Measurements from ENCODE around the gene CLEC11A. TPM values are rescaled to one million over a fixed set of nuclear protein-coding genes. Genes with fewer than 3 reads are reported as not detected.

Gene CLEC11A, protein sequence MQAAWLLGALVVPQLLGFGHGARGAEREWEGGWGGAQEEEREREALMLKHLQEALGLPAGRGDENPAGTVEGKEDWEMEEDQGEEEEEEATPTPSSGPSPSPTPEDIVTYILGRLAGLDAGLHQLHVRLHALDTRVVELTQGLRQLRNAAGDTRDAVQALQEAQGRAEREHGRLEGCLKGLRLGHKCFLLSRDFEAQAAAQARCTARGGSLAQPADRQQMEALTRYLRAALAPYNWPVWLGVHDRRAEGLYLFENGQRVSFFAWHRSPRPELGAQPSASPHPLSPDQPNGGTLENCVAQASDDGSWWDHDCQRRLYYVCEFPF
- 2.8 TPM for total RNA-seq

DNA sequence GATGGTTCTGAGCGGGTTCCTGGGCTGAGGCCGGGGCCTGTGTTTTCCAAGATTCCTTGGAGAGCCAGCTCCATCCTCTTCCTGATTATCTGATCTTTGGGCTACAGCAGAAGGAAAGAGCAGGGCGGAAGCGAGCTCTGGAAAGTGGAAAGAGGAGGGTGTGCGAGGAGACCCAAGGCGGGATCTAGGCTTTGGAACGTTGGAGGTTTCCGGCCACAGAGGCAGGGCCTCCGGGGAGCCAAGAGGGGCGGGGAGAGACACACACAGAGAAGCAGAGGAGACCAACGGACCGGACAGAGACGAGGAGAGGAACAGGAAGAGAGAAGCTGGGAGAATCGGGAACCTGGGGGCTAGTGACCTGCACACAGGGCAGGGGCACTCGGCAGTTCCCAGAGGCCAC lies at the start of gene CLEC11A:
Gene CLEC11A, plus strand, starts transcription at position 296 of the 400 bp plus-strand sequence. CDS start 162 bp downstream, outside the sequence.
- DNase-seq (ENCODE audit: low spot score) = no peak

DNA sequence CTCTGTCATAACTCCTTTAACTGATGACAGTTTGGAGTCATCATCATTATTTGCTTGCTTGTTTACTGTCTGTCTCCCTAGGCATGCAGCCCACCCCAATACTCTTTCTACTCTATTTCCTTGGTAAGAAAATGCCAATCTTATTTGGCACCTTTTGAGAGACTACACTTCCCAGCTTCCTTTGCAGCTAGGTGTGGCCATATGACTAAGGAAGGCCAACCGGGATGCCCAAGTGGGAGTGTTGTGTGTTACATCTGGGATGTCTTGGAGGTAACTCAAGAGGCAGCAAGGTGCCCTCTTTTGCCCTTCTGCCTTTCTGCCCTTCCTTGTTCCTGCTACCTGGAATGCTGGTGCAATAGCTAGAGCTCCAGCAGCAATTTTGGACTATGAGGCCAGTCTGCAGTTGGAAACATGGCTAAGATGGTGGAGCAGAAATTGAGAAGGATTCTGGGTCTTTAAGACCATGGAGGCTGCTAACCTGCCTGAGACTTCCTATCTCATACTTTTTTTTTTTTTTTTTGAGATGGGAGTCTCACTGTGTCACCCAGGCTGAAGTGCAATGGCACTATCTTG lies 46.5 kb upstream of the CLEC11A start:
- no peak for ATAC-seq
- no peak for DNase-seq (ENCODE audit: low spot score)

More for the DNA sequence above, at the start of gene CLEC11A:
- no peak for ATAC-seq

DNA sequence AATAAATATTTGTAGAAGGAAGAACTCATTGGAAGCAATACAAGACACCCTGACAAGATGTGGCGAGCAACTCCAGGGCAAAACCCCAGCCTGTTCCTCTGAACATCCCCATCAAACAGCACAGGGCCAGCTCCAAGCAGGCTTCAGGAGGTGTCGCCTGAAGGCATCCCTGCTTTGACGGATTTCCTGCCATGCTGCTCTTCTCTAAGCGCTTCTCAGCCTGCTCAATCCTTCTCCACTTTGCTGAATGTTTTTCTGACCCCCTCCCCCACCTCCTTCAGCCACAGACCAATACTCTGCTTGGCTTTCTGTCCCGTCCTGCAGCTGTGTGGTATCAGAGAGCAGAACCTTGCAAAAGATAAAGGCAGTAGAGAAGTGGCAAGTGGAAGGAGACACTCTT lies 45.5 kb upstream of the CLEC11A start:
- no peak for DNase-seq (ENCODE audit: low spot score)
- no peak for ATAC-seq

DNA sequence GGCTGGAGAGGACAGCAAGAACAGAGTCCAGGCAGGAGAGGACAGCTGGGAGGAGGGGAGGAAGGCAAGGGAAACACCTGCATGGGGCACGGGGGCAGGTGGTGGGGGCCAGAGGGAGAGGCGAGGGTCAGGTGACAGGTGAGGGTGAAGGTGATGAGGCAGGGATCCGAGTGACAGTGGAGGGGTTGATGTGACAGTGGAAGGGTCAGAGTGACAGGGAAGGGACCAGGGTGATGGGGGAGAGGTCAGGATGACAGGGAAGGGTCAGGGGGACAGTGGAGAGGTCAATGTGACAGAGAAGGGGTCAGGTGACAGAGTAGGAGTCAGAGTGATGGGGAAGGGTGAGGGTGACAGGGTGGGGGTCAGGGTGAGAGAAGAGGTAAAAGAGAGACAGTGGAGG lies 44.8 kb upstream of the CLEC11A start:
- ATAC-seq (no peak), DNase-seq (ENCODE audit: low spot score) (no peak)

DNA sequence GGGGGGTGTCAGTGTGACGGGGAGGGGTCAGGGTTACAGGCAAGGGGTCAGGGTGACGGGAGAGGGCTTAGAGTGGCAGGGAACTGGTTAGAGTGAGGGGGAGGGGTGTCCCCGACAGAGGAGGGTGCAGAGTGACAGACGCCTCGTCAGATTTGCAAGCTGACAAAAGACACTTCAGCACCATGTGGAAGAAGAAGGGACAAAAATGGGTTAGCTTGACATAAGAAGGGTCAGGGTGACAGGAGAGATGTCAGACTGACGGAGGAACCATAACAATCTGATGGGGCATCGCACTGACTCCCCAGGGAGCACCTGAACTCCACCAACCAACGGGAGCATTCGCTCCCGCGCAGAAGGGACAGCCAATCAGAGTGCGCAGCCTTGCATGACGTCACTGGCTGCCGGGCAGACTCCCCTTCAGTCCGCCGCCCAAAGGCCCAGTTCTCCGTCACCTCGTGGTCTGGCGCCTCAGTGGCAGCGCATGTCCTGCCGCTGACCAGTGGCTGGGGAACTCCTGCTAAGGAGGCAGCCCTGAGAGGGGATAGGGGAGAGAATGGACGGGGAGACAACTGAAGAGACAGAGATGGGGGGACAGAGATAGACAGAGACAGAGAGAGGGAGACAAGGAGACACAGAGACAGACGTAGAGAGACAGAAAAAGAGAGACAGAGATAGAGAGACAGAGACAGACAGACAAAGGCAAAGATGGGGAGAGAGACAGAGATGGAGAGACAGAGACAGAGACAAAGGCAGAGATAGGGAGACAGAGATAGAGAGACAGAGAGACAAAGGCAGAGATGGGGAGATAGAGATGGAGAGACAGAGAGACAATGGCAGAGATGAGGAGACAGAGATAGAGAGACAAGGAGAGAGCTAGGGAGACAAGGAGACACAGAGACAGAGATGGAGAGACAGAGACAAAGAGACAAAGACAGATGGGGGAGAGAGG lies 43.7 kb upstream of the CLEC11A start:
- peak; percentile 89 for ATAC-seq
- DNase-seq (ENCODE audit: low spot score) = peak; percentile 69

DNA sequence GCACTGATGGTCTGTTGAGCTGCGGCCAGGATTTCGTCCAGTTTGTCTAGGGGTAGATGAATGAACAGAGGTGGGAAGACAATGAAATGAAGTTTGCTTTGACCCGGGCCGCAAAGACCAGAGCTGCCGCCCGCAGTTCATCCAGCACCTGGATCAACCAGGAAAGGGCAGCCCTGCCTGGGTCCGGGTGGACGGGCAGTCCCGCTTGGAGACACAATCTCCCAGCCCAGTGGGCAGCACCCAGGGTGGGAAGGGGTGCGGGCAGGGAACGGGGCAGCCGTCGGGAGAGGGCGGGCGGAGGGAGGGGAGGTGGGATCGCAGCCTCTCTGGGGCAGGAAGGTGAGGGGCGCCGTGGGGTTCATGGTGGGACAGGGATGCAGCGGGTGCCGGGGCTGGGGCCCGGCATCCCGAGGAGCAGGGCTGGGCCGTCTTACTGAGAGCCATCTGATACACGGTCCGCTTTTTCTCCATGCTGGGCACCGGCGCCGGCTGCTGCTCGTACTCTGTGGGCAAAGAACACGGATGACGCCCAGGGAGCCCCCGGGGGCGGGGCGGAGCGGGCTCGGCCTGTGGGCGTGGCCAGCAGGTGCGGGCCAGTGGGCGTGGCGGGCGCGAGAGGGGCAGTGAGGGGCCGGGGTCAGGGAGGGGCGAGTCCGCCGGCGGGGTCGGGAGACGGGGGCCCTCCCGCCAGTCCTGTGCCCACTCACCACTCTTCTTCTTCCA lies 36.7 kb upstream of the CLEC11A start:
- DNase-seq (ENCODE audit: low spot score) (no peak), ATAC-seq (no peak)

DNA sequence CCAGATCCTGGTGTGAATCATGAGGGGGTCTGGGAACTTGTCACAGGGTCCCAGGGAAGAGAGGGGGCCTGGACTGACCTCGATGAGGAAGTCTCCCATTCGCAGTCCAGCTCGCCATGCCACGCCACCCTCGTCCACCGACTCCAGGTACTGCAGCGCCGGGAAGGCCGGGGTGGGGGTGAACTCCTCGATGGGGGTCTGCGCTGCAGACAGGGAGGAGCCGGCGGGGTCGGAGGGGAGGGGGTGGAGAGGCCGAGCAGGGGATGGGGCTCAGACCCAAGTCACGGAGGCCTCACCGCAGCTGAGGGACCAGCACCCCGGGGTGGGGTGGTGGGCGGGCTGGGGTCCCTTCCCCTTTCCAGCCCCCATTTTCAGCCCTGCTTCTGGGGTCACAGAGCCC lies 34.4 kb upstream of the CLEC11A start:
- ATAC-seq (no peak), DNase-seq (ENCODE audit: low spot score) (no peak)

DNA sequence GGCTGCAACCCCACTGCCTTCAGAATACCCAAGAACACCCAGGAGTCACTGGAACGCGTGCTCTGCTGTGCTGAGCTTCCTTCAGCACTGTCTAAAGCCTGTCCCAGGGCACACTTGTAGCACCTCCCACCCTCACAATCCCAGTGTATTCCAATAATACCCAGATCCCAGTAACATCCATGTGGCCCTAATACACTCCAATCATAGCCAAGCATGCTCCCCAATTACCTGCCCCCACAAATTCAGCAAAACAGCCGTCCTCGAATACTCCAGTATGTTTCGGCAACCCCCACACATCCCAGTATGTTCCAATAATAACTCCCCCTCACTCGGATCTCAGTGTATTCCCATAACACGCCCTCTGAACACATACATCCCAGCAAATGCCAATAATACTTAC lies 32.7 kb upstream of the CLEC11A start:
- DNase-seq (ENCODE audit: low spot score) (no peak), ATAC-seq (no peak)

DNA sequence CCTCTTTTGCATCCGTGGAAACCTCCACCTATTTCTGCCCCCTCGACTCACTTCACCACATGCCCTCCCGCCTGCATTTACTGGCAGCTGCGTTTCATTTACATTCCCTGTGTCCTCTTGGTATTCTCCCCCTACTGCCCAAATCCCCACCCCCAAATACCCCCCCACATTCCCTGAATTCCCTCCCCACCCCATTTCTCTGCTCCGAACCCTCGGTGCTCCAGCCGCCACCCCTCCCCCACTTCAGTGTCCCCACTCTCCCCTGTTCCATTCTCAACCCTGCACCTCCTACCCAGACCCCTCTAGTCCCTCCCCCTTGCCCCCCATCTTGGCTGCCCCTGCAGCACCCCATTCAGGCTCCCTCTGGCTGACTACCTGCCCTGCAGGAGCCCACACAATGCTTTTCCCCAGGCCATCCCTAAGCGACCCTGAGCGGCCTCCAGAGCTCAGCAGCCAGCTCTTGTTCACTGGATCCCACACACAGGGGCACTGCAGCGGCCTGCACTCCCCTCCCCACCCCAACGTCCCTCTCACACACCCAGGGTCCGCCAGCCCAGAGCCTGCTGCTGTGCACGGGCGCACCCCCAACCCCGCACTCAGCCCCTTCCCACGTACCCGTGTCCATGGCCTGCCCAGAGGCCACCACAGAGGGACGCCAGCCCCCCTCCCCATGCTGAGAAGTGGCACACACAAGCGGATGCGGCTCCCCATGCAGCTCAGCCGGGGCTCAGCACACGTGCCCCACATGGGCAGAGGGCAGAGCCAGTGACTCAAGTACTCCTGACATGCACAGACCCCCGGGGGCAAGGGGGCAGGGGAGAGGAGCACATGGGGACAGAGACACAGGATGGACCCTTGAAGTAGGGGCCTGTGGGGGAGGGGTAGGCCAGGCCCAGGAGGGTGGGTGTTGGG lies 29.8 kb upstream of the CLEC11A start:
- DNase-seq (ENCODE audit: low spot score) (no peak), ATAC-seq (no peak)

DNA sequence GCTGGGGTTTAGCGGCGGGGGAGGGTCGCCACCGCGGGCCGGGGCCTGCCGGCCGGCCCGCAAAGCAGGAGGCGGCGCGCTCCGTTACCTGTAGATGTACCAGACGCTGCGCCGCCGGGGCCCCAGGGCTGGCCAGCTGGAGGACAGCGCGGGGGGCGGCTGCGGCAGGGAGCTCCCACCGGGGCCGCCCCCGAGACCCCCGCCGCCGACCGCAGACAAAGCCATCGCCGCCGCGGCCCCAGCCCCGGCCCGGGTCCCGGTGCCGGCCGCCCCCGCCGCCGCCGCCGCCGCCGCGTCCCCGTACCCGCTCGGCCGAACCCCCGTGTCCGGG lies 28.4 kb upstream of the CLEC11A start:
- ATAC-seq = no peak
- no peak for DNase-seq (ENCODE audit: low spot score)

DNA sequence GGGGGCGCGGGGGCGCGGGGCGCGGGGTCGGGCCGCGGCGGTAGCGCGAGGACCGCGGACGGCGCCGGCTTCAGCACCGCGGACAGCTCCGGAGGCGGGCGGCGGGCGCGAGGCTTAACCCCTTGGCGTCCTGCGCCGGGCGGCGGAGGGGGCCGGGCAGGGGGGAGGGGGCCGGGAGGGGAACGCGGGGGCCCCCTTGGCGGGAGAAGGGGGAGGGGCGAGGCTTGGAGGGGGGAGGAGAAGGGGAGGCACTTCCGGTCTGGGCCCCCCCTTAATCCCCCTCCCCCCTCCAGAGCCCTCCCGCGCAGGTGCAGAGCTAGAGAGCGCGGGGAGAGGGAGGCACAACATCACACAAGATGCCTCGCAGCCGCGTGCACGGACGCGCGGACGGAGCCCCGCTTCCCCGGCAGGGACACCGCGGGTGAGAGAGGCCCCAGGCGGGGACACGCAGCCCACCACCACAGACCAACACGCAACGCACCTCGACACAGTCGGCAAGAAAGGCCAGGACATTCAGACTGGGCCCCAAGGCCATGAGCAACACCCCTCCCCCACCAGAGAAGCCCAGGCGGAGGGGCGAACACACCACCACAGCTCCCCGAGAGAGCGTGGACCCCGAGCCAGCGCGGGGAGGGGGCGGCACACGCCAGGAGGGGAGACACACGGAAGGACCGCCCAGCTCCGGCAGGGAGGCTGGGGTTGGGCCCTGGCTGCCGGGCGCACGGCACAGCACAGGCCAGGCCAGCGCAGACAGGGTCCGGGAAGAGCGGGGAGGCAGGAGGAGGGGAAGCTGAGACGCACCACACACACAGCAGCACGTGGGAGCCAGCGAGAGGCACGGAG lies 27.7 kb upstream of the CLEC11A start:
- ATAC-seq = peak; percentile 37

DNA sequence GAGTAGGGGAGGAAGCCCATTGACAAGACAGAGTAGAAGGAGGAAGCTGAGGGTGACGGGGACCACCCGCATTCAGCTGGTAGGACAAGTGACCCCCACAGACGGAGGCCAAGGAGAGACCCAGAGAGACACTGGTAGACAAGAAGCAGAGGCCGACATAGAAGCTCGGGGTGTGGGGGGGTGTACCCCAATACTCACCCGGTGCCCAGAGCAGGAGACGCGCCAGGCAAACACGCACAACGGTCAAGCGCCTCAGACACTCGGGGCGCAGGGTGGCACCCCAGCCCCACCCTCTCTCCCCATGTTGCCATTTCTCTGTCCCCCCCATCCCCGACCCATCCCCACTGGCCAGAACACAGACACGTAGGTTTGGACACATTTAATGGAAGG lies 27.1 kb upstream of the CLEC11A start:
- DNase-seq (ENCODE audit: low spot score) (no peak), ATAC-seq (no peak)

More for the DNA sequence above, 27.7 kb upstream of the CLEC11A start:
- no peak for DNase-seq (ENCODE audit: low spot score)

DNA sequence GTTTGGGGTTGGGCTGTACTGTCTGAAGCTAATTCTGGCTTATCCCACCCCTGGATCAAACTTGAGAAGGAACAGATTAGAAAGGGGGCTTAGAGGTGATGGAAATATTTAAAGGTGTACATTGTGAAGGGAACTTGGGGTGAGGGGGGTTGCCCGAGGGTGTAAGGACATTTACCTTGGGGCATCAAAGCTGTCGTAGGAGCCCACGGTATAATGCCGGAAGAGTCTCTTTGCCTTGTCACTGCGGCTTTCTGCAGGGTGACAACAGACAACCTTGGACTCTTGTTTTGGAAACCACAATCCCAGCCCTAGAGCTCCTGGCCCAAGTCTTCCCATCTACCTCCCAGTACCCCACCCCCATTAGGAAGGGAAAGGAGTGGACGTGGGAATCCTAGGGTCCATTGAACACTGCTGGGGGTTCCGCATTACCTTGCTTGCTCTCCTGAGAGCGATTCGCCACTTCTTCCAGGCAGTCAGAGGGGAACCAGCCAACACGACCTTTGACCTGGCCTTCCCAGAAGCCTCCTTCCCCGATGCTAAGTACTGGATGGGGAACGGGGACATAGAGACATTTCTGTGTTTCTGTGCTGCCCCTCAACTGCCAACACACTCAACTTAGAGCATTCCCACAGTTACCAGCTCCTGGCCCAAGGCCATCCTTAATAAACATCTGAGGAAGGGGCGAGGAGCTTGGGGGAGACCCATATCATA lies 25.6 kb upstream of the CLEC11A start:
- DNase-seq (ENCODE audit: low spot score) (no peak), ATAC-seq (no peak)

DNA sequence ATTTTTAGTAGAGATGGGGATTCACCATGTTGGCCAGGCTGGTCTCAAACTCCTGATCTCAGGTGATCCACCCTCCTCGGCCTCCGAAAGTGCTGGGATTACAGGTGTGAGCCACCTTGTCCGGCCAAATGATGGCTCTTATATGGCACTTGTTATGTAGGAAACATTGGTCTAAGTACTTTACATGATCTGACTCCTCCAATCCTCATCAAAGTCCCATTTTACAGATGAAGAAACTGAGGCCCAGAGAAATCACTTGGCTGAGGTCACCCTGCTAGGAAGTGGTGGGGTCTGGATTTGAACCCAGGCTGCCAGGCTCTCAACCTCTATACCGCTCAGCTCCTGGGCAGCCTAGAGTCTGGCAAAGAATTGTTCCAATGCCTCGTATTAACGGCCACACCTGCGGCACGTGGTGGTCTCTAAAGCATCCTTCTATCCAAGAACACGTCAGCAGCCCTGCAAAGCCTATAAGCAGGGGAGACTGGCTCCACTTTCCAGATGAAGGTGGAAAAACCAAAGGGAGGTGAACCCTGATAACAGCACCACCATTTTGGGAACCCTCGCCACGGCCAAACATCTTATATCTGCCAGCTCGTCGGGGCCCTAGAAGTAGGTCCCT lies 21.7 kb upstream of the CLEC11A start:
- DNase-seq (ENCODE audit: low spot score) (no peak), ATAC-seq (no peak)

DNA sequence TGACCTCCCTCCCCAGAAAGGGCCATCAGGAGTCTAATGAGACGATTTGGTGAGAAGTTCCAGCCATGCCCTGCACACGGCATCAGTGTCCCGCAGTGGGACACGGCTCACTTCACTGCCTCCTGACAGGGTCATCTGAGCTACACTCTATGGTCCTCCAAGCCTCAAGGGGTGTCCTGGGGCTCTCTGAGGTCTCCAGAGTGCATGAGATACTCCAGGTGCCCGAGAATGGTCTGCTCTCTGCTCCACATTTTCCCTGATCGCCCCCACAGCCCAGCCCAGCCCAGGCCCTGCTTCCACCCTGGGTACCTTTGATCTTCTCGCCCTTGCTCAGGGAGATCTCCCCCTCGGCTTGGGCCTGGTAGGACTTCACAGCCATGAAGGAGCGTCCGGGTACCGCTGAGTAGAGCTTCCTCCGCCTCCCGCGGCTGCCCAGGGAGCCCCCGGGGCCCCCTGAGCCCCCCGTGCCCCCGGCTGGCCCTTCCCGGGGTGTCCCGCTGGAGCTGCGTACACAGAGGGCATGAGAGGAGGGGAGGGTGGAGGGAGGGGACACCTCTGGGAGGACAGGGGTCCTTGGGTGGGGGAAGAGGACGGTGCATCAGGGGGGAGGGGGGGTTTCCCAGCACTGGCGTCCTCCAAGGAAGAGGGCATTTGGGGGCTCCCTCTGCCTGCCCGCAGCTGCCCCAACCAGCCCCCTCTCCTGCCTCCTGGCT lies 20.9 kb upstream of the CLEC11A start:
- ATAC-seq = no peak
- DNase-seq (ENCODE audit: low spot score) = no peak

DNA sequence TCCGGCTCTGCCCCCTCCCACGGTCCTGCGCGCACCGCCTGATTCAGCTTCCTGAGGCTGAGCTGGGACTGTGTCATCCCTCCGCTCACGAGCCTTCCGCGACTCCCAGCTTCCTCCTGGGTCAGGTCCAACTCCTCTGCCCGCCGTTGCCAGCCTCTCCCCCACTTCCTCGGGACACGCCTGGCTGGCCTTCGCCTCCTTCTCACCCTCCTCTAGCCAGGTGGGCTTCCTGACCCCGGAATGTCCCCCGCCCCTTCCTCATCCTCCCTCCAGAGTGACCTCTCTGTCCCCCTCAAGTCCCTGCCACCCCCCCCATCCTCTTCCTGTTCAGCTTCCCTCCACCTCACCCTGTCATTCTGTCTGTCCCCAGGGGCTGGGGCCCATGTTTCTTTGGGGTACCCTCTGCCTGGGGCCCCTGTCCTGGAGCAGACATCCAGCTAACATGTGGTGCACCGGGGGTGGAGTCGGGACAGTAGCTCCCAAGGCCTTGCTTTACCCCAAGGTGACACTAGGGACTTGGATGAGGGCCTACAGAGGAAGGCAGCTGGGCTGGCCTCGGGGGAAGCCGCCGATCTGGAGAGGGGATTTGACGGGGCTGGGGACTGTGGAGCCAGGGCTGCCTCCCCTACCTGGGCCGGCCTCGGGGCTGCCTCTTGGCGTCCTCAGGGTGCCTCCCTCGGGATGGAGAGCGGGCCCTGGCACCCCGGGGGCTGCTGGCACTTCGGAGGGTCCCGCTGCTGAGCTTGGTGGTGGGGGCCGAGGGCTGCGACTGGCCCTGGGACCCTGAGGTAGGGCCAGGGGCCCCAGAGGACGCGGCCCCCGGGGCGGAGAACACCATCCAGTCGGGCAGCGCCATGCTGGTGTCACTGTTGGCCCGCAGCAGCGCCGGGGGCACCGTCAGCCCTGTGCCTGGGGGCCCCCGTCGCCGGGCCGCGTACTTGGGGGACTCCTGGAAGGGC lies 20.0 kb upstream of the CLEC11A start:
- ATAC-seq (no peak), DNase-seq (ENCODE audit: low spot score) (no peak)

Data from left lobe of liver (tissue), 2 donors.